SIG-M5 treated with dmso at 0.1 percent for 504 hours (cell line): ENCODE results near the gene SAMD3.
"Not testable (repeated sequence)": the region's sequence is repeated elsewhere in the genome, so short reads cannot be mapped to it uniquely, and the experiment has no call there.

Source experiments
- DNase-seq: peaks from one replicate; lab custom pipeline; 2025; ENCODE audit not compliant: unreplicated experiment; lab: John Stamatoyannopoulos, UW

The SAMD3 gene

DNA sequence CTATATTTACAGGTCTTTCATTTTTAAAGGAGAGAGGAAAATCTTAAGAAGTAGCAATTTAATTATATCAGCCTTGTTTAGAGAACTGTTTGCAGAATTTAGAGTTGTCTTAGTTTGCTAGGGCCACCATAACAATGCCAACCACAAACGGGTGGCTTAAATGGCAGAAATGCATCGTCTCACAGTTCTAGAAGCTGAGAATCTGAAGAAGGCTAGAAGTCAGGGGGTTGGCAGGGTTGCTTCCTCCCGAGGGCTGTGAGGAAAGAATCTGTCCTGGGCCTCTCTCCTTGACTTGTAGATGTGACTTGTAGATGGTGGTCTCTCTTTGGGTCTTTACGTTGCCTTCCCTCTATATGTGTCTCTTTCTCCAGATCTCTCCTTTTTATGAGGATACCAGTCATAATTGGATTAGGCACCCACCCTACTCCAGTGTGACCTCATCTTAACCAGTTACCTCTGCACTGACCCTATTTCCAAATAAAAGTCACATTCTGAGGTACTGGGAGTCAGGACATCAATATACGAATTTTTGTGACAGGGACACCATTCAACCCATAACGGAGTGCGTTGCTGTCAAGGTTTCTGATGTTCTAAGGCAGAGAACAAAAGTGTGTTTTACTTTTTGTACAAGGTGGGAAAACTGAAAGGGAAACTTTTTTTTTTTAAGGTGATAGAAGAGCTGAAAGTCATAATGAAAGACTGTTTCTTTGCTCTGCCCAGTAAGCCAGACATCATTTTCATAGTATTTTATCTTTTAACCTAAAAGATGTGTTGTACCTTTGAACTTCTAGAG lies 84.4 kb downstream of the SAMD3 start:
- DNase-seq, result no peak

DNA sequence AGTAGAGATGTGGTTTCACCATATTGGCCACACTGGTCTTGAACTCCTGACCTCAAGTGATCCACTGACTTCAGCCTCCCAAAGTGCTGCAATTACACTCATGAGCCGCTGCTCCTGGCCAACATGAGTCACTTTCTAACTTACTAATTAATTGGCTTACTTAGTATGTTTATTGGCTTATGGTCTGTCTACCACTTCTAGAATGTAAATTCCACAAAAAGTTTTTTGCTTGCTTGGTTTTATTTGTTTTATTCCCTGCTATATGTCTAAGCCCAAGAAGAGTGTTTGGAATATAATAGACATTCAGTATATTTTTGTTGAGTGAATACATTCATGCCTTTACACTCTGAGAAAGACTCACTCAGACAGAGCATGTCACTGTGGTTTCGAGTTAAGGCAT lies 86.0 kb downstream of the SAMD3 start:
- DNase-seq, result no peak

- no peak for DNase-seq
Measured at GRCh38 chr6:130134582-130134981, 88.2 kb downstream of the SAMD3 start.

- DNase-seq, result no peak
Measured at GRCh38 chr6:130132286-130132701, 90.5 kb downstream of the SAMD3 start.

DNA sequence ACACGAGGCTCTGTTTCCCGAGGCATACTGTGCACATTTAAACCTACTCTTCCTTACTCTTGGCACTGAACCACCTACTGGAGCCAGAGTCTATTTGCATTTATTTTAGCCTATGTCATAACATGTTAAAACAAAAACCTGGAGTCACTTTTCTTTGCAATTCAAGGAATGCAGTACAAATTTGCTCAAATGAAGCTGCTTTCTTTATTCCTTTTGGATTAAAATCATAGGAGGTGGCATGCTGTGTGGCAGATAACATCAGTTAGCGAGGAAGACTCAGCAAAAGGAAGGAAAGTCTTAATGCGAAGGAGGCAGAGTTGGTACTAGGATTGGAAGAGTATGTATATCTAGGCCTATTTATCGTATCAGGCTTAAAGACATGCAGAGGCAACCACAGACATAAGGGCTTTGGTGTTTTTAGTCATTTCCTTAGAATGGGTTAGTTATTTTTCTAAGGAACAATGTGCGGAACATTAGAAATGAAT lies 92.9 kb downstream of the SAMD3 start:
- DNase-seq, result no peak

DNA sequence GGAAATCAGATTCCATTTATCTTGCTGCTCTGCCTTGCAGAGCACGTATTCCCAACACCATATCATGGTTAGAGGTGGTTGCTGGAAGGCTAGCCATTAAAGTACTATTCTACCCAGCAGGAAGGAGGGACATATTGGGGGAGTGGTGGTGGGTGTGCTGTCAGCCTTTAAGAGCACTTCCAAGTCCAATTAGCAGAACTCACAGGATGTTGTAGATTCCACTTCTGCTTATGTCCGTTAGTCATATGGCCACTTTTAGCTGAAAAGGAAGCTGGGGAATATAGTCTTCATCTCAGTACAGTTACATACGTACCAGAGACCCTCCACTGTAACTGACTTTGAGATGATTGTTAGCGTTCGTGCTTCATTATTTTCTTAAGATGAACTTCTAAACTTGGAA lies 94.4 kb downstream of the SAMD3 start:
- DNase-seq, result no peak

DNA sequence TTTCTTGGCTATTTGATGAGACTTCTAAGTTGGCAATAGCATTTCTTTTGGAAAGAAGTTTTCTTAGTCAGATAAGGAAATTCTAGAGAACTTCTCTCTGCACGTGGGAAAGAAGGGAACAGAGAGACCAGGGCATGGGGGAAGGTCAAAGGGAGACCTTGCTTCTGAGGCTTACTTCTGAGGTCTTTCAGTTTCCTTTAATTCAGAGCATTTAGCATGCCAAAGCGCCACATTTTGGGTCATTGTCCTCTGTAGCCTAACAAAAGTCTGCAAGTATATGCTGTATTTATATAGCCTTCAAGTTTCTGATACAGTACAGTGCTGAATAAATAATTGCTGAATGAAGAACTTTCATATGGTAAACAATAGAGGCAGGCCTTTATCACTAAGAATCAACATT lies 95.6 kb downstream of the SAMD3 start:
- DNase-seq, result no peak

GRCh38 chr6:130122243-130122642 lies 100.5 kb downstream of the SAMD3 start:
- no peak for DNase-seq

GRCh38 chr6:130120731-130121130 lies 102.0 kb downstream of the SAMD3 start:
- DNase-seq, result no peak

DNA sequence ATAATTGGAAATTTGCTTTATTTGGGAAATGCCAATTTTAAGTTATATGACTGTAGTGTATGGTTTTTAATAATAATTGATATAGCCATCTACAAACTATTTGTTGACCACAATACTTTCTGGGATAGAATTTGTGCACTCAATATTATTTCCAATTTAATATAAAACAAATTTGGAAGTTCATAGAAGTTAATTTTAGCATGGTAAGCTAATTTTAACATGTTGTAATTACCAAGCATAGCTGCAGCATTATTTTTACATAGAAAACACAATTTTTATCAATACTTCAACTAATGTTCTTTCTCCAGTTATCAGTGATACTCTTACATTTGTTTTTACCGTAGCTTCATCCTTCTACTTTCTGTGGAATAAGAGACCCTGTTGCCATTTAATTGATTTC lies 103.5 kb downstream of the SAMD3 start:
- DNase-seq, result no peak

DNA sequence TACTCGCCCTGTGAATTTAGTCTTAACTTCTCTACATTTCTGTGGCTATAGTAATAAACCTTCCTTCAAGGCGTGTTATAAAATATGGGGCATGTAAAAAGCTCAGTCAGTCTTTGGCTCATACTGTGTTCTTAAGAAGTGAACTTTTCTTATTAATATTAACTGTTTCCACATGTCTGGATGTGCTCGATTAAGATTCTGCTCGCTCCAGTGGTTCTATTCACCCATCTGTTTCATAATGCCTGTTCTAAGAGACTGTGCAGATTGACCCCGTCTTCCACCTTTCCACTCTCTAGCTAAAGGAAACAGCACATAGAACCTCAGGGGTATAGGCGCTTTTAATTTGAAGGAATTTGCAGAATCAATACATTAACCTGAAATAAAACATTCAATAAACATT lies 104.5 kb downstream of the SAMD3 start:
- no peak for DNase-seq

DNA sequence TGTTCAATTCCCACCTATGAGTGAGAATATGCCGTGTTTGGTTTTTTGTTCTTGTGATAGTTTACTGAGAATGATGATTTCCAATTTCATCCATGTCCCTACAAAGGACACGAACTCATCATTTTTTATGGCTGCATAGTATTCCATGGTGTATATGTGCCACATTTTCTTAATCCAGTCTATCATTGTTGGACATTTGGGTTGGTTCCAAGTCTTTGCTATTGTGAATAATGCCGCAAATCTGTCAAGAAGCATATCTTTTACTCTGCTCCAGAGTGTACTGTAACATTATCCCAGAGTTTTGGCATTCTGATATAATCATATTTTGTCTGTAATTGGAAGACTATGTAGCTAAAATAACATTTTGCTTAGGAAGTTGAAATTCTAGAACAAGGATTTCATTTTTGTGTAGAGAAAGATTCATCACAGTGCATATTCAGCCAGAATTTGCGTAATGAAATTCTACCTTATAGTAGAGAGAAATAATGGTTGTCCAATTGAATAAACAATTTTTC lies 105.5 kb downstream of the SAMD3 start:
- DNase-seq, result not testable (repeated sequence)

GRCh38 chr6:130116273-130116672 lies 106.5 kb downstream of the SAMD3 start:
- no peak for DNase-seq

DNA sequence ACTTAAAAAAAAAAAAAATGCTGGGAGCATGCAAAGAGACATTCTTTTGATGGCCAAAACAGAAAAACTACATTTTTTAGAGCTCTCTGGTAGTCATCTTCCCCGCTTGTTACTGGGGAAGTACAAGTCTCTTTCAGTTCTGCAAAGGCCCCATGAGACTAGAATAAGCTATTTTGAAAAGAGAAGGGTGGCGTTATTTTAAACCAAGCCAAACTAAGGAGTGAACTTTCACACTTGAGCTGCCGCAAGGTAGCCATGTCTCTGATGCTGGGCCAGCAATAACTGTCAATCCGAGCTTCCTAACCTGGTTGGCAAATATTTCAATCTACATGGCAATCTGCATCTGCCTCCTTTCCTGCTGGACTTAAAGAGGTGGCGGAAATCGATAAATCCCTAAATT lies 107.7 kb downstream of the SAMD3 start:
- no peak for DNase-seq

GRCh38 chr6:130113201-130113710 lies 109.5 kb downstream of the SAMD3 start:
- no peak for DNase-seq

- no peak for DNase-seq
Measured at GRCh38 chr6:130111031-130111430, 111.7 kb downstream of the SAMD3 start.

- no peak for DNase-seq
Measured at GRCh38 chr6:130107710-130108109, 115.0 kb downstream of the SAMD3 start.

GRCh38 chr6:130105996-130106704 lies 116.6 kb downstream of the SAMD3 start:
- peak; percentile 20 for DNase-seq

GRCh38 chr6:130099119-130099518 lies 123.6 kb downstream of the SAMD3 start:
- DNase-seq, result no peak

- no peak for DNase-seq
Measured at GRCh38 chr6:130098317-130098716, 124.4 kb downstream of the SAMD3 start.
